ENCODE measurements around the gene MFF. TPM values are rescaled to one million over a fixed set of nuclear protein-coding genes. Genes with fewer than 3 reads are reported as not detected.

MFF gene
- total RNA-seq, 4 donors from 2014 or later, result 98.1 to 124 (median 103) TPM

DNA sequence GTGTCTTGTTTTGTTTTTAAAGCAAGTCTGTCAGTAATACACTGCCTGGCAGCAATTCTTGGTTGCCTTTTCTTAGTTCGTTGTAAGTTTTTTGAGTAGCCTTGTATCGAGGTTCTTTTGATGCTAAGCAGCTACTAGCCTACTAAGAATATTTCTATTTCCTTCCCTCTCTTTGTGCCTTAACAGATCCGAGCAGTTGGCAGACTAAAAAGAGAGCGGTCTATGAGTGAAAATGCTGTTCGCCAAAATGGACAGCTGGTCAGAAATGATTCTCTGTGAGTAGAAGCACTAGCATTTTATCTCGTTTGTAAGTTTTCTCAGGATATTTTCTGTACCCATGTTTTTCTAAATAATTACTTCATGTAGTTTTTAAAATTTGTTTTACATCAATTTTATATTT, 15.1 kb downstream of the MFF start:
- Histone ChIP-seq H3K27me3 (no peaks in the 10 kb centered on the region), H3K9me3 (no peaks in the 10 kb centered on the region), H3K36me3 (peaks cover 0 to 45% (median 0%) of the 10 kb centered on the region in 3 donors), H3K4me3 (no peak overlapping the region), H3K27ac (no peak overlapping the region), H3K4me1 (peaks cover 0 to 7% (median 0%) of the 10 kb centered on the region in 4 donors)
- TF ChIP-seq CTCF (IDR thresholded peaks at IDR 0.05) (no peak), EP300 (IDR thresholded peaks at IDR 0.05) (no peak)
- DNase-seq (ENCODE audit: low spot score in 2 of 2), result no peak
- 72% methylated on average over 6 of the region's 6 CpGs for WGBS, 2 donors

- Histone ChIP-seq H3K9me3 (no peaks in the 10 kb centered on the region), H3K36me3 (peaks cover 0 to 32% (median 0%) of the 10 kb centered on the region in 3 donors), H3K4me3 (no peak overlapping the region), H3K4me1 (no peaks in the 10 kb centered on the region), H3K27me3 (no peaks in the 10 kb centered on the region), H3K27ac (no peak overlapping the region)
- no peak for TF ChIP-seq EP300 (IDR thresholded peaks at IDR 0.05)
- TF ChIP-seq POLR2A (IDR thresholded peaks at IDR 0.05), result no peak
- no peak for TF ChIP-seq CTCF (IDR thresholded peaks at IDR 0.05)
- DNase-seq (ENCODE audit: low spot score in 2 of 2), result no peak
- 72 to 78% methylated on average over 2 of the region's 2 CpGs for WGBS, 2 donors
Measured at GRCh38 chr2:227341553-227341952, 16.5 kb downstream of the MFF start.

DNA sequence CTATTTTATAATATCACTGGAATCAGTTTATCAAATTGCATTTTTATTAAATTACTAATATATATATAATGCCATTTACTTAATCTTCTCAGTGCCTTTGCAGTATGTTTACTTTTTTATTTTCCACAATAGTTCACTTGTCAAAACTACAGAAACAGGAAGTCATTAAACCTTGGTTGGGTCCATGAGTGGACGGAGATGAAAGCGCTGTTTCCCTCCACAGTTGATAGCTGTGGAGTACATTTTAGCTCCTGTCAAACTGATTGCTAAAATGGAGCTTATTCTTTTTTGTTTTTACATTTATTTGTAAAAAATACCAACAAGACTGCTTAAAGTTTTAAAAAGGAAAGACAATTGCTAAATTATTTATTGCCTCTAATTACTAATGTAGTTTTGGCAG, 19.2 kb downstream of the MFF start:
- Histone ChIP-seq H3K27me3 (no peaks in the 10 kb centered on the region), H3K9me3 (no peaks in the 10 kb centered on the region), H3K27ac (no peak overlapping the region), H3K36me3 (peaks cover 0 to 43% (median 0%) of the 10 kb centered on the region in 3 donors), H3K4me1 (no peaks in the 10 kb centered on the region), H3K4me3 (no peak overlapping the region)
- 77 to 78% methylated on average over 2 of the region's 2 CpGs for WGBS, 2 donors
- TF ChIP-seq CTCF (IDR thresholded peaks at IDR 0.05), result no peak
- no peak for TF ChIP-seq EP300 (IDR thresholded peaks at IDR 0.05)
- DNase-seq (ENCODE audit: low spot score in 2 of 2), result no peak

- no peak overlapping the region for H3K27ac ChIP-seq
- WGBS, 2 donors, result 81 to 84% methylated on average over 7 of the region's 7 CpGs
- DNase-seq (ENCODE audit: low spot score in 2 of 2), result no peak
- peaks cover 0 to 47% (median 0%) of the 10 kb centered on the region in 3 donors for H3K36me3 ChIP-seq
- H3K27me3 ChIP-seq, result no peaks in the 10 kb centered on the region
- H3K4me1 ChIP-seq, result no peaks in the 10 kb centered on the region
- H3K4me3 ChIP-seq, result no peak overlapping the region
- H3K9me3 ChIP-seq, result no peaks in the 10 kb centered on the region
- no peak for TF ChIP-seq POLR2A (IDR thresholded peaks at IDR 0.05)
- TF ChIP-seq EP300 (IDR thresholded peaks at IDR 0.05), result no peak
- no peak for TF ChIP-seq CTCF (IDR thresholded peaks at IDR 0.05)
Measured at GRCh38 chr2:227347117-227347516, 22.1 kb downstream of the MFF start.

DNA sequence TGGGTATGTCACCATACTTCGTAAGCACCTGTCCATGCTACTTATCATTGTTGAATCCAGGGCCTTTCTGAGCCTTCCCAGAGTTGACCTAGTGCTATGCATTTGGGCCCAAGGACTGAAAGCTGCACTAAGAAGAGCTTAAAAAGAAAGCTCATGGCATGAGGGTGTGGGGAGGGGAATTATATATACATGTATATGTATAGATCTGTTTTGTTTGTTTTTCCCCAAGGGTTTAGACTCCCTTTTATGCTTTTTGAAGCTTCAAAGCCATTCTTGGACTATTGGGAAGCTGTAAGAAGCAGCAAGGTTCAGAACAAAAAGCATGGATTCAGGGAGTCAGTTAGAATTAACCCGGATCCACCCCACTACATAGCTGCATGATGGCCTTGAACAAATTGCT, 23.3 kb downstream of the MFF start:
- no peaks in the 10 kb centered on the region for H3K9me3 ChIP-seq
- DNase-seq (ENCODE audit: low spot score in 2 of 2), result no peak
- peaks cover 0 to 46% (median 0%) of the 10 kb centered on the region in 3 donors for H3K36me3 ChIP-seq
- H3K27me3 ChIP-seq, result no peaks in the 10 kb centered on the region
- H3K4me1 ChIP-seq, result no peaks in the 10 kb centered on the region
- TF ChIP-seq POLR2A (IDR thresholded peaks at IDR 0.05) (no peak), CTCF (IDR thresholded peaks at IDR 0.05) (no peak), EP300 (IDR thresholded peaks at IDR 0.05) (no peak)
- WGBS, 2 donors, result 91 to 94% methylated on average over 2 of the region's 2 CpGs
- no peak overlapping the region for H3K4me3 ChIP-seq
- no peak overlapping the region for H3K27ac ChIP-seq
